Upper lobe of left lung (tissue), 4 donors: Measurements from ENCODE around the gene CCN6.

Source experiments
- POLR2AphosphoS5 ChIP-seq, 2 donors: sonication (generic); formaldehyde crosslinking; IDR thresholded peaks; one replicate each; pipeline ENCODE4 v1.5.1; 2017; ENCODE audit warnings: antibody characterized with exemption in 2 of 2
- TF ChIP-seq, protein P1 (sequence below), 6 experiments: fragments of 450-650 bp in 4 of 6; fragments of 200-600 bp in 2 of 6; sonication (generic) in 2 of 6; IDR thresholded peaks; one replicate each; pipeline ENCODE4 v1.5.1; 2016 to 2019; ENCODE audit warnings: antibody characterized with exemption in 6 of 6

DNA sequence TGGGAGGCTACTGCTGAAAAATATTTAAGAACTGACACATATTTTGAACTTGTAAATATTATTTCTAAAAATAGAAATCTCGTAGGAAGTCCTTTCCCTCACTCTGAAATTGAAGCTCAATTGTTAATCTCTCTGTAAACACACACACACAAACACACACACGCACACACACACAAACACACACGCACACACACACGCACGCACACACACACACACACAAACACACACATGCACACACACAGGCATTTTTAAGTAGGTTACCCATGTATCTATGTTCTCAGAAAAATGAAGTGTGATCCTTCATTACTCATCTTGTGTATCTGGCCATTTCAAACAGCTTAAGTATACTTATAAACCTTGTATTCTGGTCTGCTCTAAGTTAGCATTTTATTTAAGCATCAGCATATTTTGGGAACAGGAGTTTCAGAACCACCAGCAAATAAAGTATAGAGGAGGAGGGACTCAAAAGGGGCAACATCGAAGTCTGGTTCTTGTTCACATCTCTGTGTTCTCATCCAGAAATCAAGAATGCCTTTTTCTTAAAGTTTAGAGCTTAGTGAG, 11.6 kb downstream of the CCN6 start:
- TF ChIP-seq, protein P1, sequence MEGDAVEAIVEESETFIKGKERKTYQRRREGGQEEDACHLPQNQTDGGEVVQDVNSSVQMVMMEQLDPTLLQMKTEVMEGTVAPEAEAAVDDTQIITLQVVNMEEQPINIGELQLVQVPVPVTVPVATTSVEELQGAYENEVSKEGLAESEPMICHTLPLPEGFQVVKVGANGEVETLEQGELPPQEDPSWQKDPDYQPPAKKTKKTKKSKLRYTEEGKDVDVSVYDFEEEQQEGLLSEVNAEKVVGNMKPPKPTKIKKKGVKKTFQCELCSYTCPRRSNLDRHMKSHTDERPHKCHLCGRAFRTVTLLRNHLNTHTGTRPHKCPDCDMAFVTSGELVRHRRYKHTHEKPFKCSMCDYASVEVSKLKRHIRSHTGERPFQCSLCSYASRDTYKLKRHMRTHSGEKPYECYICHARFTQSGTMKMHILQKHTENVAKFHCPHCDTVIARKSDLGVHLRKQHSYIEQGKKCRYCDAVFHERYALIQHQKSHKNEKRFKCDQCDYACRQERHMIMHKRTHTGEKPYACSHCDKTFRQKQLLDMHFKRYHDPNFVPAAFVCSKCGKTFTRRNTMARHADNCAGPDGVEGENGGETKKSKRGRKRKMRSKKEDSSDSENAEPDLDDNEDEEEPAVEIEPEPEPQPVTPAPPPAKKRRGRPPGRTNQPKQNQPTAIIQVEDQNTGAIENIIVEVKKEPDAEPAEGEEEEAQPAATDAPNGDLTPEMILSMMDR (IDR thresholded peaks at IDR 0.05): no peak
- no peak for TF ChIP-seq POLR2AphosphoS5 (IDR thresholded peaks at IDR 0.05)
